Esophagus squamous epithelium (tissue), 5 donors: ENCODE results near the gene CHST10. TPM values are rescaled to one million over a fixed set of nuclear protein-coding genes. Genes with fewer than 3 reads are reported as not detected.

ENCODE experiments used
- DNase-seq: peaks from one replicate; lab custom pipeline; 2025; lab: John Stamatoyannopoulos, UW
- H3K27ac ChIP-seq, 4 donors: fragments of 200-600 bp; sonication (generic); one replicate each; pipeline ENCODE4 v1.5.1; 2016 to 2019; ENCODE audit warnings: mild to moderate bottlenecking in 1 of 4
- H3K27me3 ChIP-seq, 4 donors: fragments of 200-600 bp; sonication (generic); 1 replicate in 3 of 4; 2 replicates in 1 of 4; pipeline versions ENCODE4 v1.5.1 to v1.6.0; 2017 to 2021; ENCODE audit warnings: antibody characterized with exemption in 1 of 4
- H3K36me3 ChIP-seq, 3 donors: fragments of 200-600 bp; sonication (generic); one replicate each; pipeline ENCODE4 v1.5.1; 2016 to 2019
- H3K4me1 ChIP-seq, 3 donors: fragments of 200-600 bp; sonication (generic); one replicate each; pipeline ENCODE4 v1.5.1; 2017 to 2019
- H3K4me3 ChIP-seq, 4 donors: fragments of 200-600 bp; sonication (generic); 1 replicate in 3 of 4; 2 replicates in 1 of 4; pipeline ENCODE4 v1.5.1; 2016 to 2019; ENCODE audit warnings: mild to moderate bottlenecking in 2 of 4, moderate library complexity in 1 of 4
- H3K9me3 ChIP-seq, 3 donors: fragments of 200-600 bp; sonication (generic); one replicate each; pipeline ENCODE4 v1.5.1; 2016 to 2019
- POLR2A ChIP-seq, 4 donors: fragments of 450-650 bp; IDR thresholded peaks; one replicate each; pipeline ENCODE4 v1.6.1; 2017; ENCODE audit warnings: antibody characterized with exemption in 4 of 4, mild to moderate bottlenecking in 4 of 4, moderate library complexity in 3 of 4
- WGBS, 2 donors: methylation state at CpG; one replicate each; pipeline ENCODE4 v1.1.5; 2018; 5-methylcytosine and 5-hydroxymethylcytosine counted together
- intact Hi-C: fragments of 100-400 bp; cut with DNase I; formaldehyde crosslinking; loops from one replicate; pipeline ENCODE4 v1.15.0; 2022
- total RNA-seq, 4 donors: library from RNA; depleted of rRNA; stranded (reverse); fragments of >200 nt; gene quantifications; one replicate each; pipeline ENCODE4 v1.1.0, GENCODE V29; 2016
- TF ChIP-seq, protein P1 (sequence below), 6 experiments: fragments of 450-650 bp in 4 of 6; fragments of 200-600 bp in 2 of 6; sonication (generic) in 2 of 6; IDR thresholded peaks; one replicate each; pipeline ENCODE4 v1.5.1; 2016 to 2019; ENCODE audit warnings: antibody characterized with exemption in 6 of 6, mild to moderate bottlenecking in 4 of 6, moderate library complexity in 4 of 6
- donor health status: DM: yes; HTN: yes; CAD: no.

The CHST10 gene
- total RNA-seq, 4 donors from 2014 or later, result 0.53 to 7.0 (median 3.2) TPM

- no peak for DNase-seq
- Histone ChIP-seq H3K4me3 (no peak overlapping the region), H3K9me3 (no peaks in the 10 kb centered on the region), H3K27ac (no peak overlapping the region), H3K36me3 (peaks cover 0 to 45% (median 7%) of the 10 kb centered on the region in 3 donors), H3K27me3 (no peaks in the 10 kb centered on the region), H3K4me1 (no peaks in the 10 kb centered on the region)
- no peak for TF ChIP-seq POLR2A (IDR thresholded peaks at IDR 0.05)
- TF ChIP-seq, protein P1, sequence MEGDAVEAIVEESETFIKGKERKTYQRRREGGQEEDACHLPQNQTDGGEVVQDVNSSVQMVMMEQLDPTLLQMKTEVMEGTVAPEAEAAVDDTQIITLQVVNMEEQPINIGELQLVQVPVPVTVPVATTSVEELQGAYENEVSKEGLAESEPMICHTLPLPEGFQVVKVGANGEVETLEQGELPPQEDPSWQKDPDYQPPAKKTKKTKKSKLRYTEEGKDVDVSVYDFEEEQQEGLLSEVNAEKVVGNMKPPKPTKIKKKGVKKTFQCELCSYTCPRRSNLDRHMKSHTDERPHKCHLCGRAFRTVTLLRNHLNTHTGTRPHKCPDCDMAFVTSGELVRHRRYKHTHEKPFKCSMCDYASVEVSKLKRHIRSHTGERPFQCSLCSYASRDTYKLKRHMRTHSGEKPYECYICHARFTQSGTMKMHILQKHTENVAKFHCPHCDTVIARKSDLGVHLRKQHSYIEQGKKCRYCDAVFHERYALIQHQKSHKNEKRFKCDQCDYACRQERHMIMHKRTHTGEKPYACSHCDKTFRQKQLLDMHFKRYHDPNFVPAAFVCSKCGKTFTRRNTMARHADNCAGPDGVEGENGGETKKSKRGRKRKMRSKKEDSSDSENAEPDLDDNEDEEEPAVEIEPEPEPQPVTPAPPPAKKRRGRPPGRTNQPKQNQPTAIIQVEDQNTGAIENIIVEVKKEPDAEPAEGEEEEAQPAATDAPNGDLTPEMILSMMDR (IDR thresholded peaks at IDR 0.05), result no peak
- intact Hi-C loops, result no loop called here
- WGBS, 2 donors, result 90 to 92% methylated on average over 5 to 7 of the region's 7 CpGs
These were observed 16.2 kb downstream of the CHST10 start for GRCh38 chr2:100401268-100401667.

DNA sequence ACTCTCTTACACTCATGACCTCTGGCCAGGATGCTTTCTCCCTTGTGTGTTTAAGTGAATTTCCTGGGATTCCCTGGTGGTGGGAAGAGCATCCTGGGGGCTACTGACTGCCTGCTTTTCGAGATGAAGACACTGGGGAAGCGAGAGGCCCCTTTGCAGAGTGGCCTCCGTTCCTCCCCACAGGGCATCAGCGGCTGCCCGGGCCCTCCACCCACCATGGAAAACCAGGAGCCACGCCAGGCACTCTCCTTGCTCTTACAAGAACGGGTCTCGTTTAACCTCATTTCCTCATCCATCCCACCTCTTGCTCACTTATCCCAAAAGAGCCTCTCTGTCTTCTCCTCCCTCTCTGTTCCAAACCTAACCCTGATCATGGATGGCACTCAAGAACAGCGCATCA is 17.8 kb downstream of the CHST10 start:
- 82 to 100% methylated on average over 1 to 9 of the region's 9 CpGs for WGBS, 2 donors

DNA sequence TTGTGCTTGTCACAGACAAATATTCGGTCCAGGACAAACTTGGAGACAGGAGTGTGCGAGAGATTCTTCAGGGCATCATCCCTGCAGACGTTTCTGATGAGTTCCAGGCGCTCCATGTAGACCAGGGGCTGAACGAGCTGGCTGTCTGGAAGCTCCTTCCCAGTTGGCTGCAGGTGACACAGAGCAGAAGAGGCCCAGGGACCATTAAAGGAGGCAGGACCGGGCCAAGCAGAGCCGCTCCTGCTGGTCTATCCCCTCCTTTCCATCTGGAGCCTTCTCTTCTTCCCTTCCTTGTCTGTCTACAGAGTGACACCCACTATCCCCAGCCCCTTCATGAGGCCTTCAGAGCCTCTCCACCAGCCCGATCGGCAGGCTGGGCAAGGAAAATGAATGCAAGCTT is 19.5 kb downstream of the CHST10 start:
- intact Hi-C loops, result no loop called here
- DNase-seq, result no peak
- no peaks in the 10 kb centered on the region for H3K4me1 ChIP-seq
- H3K36me3 ChIP-seq, result peaks cover 0 to 23% (median 0%) of the 10 kb centered on the region in 3 donors
- no peak overlapping the region for H3K4me3 ChIP-seq
- 90% methylated on average over 2 to 9 of the region's 9 CpGs for WGBS, 2 donors
- no peaks in the 10 kb centered on the region for H3K27me3 ChIP-seq
- H3K27ac ChIP-seq, result no peak overlapping the region
- no peaks in the 10 kb centered on the region for H3K9me3 ChIP-seq
- TF ChIP-seq POLR2A (IDR thresholded peaks at IDR 0.05), result no peak
- TF ChIP-seq, protein P1 (IDR thresholded peaks at IDR 0.05), result no peak

More for the DNA sequence above, 17.8 kb downstream of the CHST10 start:
- Histone ChIP-seq H3K27ac (no peak overlapping the region), H3K36me3 (peaks cover 0 to 30% (median 0%) of the 10 kb centered on the region in 3 donors), H3K4me3 (no peak overlapping the region), H3K4me1 (no peaks in the 10 kb centered on the region), H3K27me3 (no peaks in the 10 kb centered on the region), H3K9me3 (no peaks in the 10 kb centered on the region)
- intact Hi-C loops, result no loop called here
- no peak for DNase-seq
- TF ChIP-seq, protein P1 (IDR thresholded peaks at IDR 0.05), result no peak
- no peak for TF ChIP-seq POLR2A (IDR thresholded peaks at IDR 0.05)

DNA sequence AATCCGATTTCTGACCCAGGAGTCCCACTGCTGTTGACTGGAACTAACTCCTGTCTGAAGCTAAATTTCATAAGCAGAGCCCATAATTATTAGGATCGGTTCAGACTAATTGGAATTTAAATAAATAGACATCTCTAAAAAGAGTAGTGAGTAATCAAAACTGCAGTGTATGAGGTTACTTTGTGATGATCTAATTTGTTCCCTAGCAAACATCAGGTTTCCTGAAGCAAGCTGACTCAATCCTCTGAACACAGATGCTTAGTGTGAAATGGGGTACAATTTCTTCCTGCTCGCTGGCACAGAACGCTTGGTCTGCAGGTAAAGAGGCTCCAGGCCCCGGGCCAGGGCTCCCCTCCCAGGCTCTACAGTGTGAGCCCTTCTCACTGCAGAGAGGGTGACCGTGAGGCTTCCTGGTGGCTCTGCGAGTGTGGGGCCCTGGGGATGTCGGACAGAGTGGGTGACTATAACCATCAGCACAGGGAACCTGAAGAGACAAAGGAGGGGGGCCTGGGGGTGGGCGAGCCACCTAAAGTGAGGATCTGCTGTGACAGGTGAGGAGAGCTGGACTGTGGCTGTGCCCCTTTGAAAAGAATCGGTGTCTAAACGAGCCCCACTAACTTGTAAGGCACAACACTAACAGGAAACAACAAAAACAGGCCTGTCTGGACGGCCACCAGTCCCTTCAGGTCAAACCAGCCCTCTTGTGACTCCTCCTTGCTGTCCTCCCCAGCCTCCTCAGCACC is 20.2 kb downstream of the CHST10 start:
- no peak for TF ChIP-seq POLR2A (IDR thresholded peaks at IDR 0.05)
- TF ChIP-seq, protein P1 (IDR thresholded peaks at IDR 0.05), result no peak
- Histone ChIP-seq H3K9me3 (no peaks in the 10 kb centered on the region), H3K4me1 (no peaks in the 10 kb centered on the region), H3K36me3 (peaks cover 0 to 27% (median 0%) of the 10 kb centered on the region in 3 donors), H3K27ac (no peak overlapping the region), H3K4me3 (no peak overlapping the region), H3K27me3 (no peaks in the 10 kb centered on the region)
- WGBS, 2 donors, result 77 to 78% methylated on average over 8 to 12 of the region's 12 CpGs
- DNase-seq, result no peak
- intact Hi-C loops, result no loop called here

DNA sequence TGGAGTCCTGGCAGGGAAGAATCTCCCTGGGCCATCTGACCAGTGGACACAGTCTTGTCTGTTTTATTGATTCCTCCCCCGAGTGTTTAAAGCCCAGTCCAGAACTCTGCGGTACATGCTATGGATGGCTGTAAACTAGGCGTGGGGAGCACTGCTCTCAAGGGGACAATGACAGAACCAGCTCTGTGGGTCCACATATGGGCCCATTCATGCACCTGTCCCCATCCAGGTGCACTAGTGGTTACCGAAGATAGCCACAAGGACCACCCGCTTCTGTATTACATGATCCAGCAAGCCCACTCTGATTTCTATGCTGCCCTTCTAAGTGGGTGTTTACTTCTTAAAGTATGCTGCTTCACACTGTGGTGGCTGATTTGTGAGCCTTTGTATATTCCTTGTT is 21.0 kb downstream of the CHST10 start:
- H3K4me1 ChIP-seq, result no peaks in the 10 kb centered on the region
- intact Hi-C loops, result no loop called here
- no peaks in the 10 kb centered on the region for H3K27me3 ChIP-seq
- no peak for DNase-seq
- 87 to 94% methylated on average over 2 to 5 of the region's 5 CpGs for WGBS, 2 donors
- no peaks in the 10 kb centered on the region for H3K9me3 ChIP-seq
- H3K4me3 ChIP-seq, result no peak overlapping the region
- H3K27ac ChIP-seq, result no peak overlapping the region
- TF ChIP-seq, protein P1 (IDR thresholded peaks at IDR 0.05), result no peak
- no peak for TF ChIP-seq POLR2A (IDR thresholded peaks at IDR 0.05)
- peaks cover 0 to 30% (median 0%) of the 10 kb centered on the region in 3 donors for H3K36me3 ChIP-seq
